Thymus (tissue), 11 donors: ENCODE results near the gene SFMBT2. TPM values are rescaled to one million over a fixed set of nuclear protein-coding genes. Genes with fewer than 3 reads are reported as not detected.
A peak's percentile ranks its signal among the peaks of the same experiment; 100 is the strongest.
"Not testable (repeated sequence)": the region's sequence is repeated elsewhere in the genome, so short reads cannot be mapped to it uniquely, and the experiment has no call there.

Source experiments
- DNase-seq, 9 donors: peaks; one replicate each; pipeline ENCODE4 v3.0.0-alpha.2; 2013; ENCODE audit warnings: low spot score in 9 of 9, low read depth in 6 of 9, missing footprints in 1 of 9
- H3K27ac ChIP-seq, 2 donors: one replicate each; pipeline ENCODE4 v1.5.1; 2013; ENCODE audit warnings: control low read depth in 1 of 2, low read depth in 1 of 2, low read length in 1 of 2, mild to moderate bottlenecking in 1 of 2, moderate library complexity in 1 of 2
- H3K27me3 ChIP-seq, 2 donors: one replicate each; pipeline ENCODE4 v1.5.1; 2013; ENCODE audit warnings: low read length in 1 of 2; ENCODE audit not compliant: control insufficient read depth in 2 of 2, insufficient read depth in 1 of 2
- H3K36me3 ChIP-seq, 2 donors: one replicate each; pipeline ENCODE4 v1.5.1; 2013; ENCODE audit warnings: low read length in 1 of 2, mild to moderate bottlenecking in 1 of 2, moderate library complexity in 1 of 2; ENCODE audit not compliant: control insufficient read depth in 2 of 2, insufficient read depth in 2 of 2
- H3K4me1 ChIP-seq, 2 donors: one replicate each; pipeline ENCODE4 v1.5.1; 2013; ENCODE audit warnings: low read length in 2 of 2; ENCODE audit not compliant: control insufficient read depth in 2 of 2, insufficient read depth in 2 of 2
- H3K4me3 ChIP-seq, 2 donors: one replicate each; pipeline ENCODE4 v1.5.1; 2013; ENCODE audit warnings: low read length in 2 of 2, control low read depth in 1 of 2, mild to moderate bottlenecking in 1 of 2
- H3K9me3 ChIP-seq, 2 donors: one replicate each; pipeline ENCODE4 v1.5.1; 2013; ENCODE audit warnings: low read length in 1 of 2, mild to moderate bottlenecking in 1 of 2; ENCODE audit not compliant: control insufficient read depth in 2 of 2, insufficient read depth in 1 of 2
- WGBS: extraction: QIAGEN DNeasy Blood & Tissue Kit; methylation state at CpG from one replicate; pipeline ENCODE4 v1.1.7; 2013; 5-methylcytosine and 5-hydroxymethylcytosine counted together
- polyA plus RNA-seq: library from polyadenylated mRNA; stranded (reverse); fragments of 200-250 nt; gene quantifications from one replicate; pipeline ENCODE4 v1.2.3, GENCODE V29; 2013
- total RNA-seq: library from RNA; stranded (reverse); fragments of 120-200 nt; gene quantifications from one replicate; pipeline ENCODE4 v1.2.4, GENCODE V29; 2013
- donor health status: healthy.

The SFMBT2 gene
- total and polyA plus RNA-seq, 2 donors = 8.8 to 9.7 TPM

DNA sequence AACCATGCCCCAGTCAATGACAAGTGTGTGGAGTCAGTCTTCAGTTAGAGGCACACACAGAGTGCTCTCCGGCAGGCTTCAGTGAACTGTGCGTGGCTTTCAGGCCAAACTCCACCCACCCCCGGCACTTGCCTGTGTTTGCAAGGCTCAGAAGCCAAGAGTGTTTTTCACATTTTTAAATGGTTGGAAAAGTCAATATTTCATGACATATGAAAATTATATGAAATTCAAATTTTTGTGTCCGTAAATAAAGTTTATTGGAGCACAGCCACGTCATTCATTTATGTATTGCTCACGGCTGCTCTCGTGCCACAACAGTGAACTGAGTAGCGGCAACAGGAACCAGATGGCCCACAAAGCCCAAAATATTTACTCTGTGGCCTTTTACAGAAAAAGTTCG is 104.7 kb downstream of the SFMBT2 start:
- H3K9me3 ChIP-seq = no peaks in the 10 kb centered on the region
- no peak overlapping the region for H3K4me3 ChIP-seq
- no peaks in the 10 kb centered on the region for H3K4me1 ChIP-seq
- no peak overlapping the region for H3K27ac ChIP-seq
- H3K27me3 ChIP-seq = no peaks in the 10 kb centered on the region
- no peaks in the 10 kb centered on the region for H3K36me3 ChIP-seq
- WGBS = 44% methylated on average over 9 of the region's 9 CpGs
- DNase-seq = peak in 1 of 9 donors; percentile 18

- no peak overlapping the region for H3K4me3 ChIP-seq
- H3K9me3 ChIP-seq = no peaks in the 10 kb centered on the region
- H3K27ac ChIP-seq = no peak overlapping the region
- 97% methylated on average over 6 of the region's 6 CpGs for WGBS
- DNase-seq = no peak
- no peaks in the 10 kb centered on the region for H3K27me3 ChIP-seq
- no peaks in the 10 kb centered on the region for H3K36me3 ChIP-seq
- no peaks in the 10 kb centered on the region for H3K4me1 ChIP-seq
Measured at GRCh38 chr10:7305053-7305452, 105.8 kb downstream of the SFMBT2 start.

DNA sequence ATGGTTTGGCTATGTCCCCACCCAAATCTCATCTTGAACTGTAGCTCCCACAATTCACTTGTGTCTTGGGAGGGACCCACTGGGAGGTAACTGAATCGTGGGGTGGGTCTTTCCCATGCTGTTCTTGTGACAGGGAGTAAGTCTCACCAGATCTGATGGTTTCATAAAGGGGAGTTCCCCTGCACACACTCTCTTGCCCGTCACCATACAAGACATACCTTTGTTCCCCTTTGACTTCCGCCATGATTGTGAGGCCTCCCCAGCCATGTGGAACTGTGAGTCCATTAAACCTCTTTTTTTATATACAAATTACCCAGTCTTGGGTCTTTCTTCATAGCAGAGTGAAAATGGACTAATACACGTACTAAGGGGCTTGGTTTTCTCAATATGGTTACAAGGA is 106.7 kb downstream of the SFMBT2 start:
- DNase-seq = no peak
- H3K27me3 ChIP-seq = no peaks in the 10 kb centered on the region
- no peaks in the 10 kb centered on the region for H3K36me3 ChIP-seq
- H3K9me3 ChIP-seq = no peaks in the 10 kb centered on the region
- H3K27ac ChIP-seq = no peak overlapping the region
- WGBS = 96% methylated on average over 4 of the region's 4 CpGs
- H3K4me3 ChIP-seq = no peak overlapping the region
- H3K4me1 ChIP-seq = no peaks in the 10 kb centered on the region

- H3K27ac ChIP-seq = no peak overlapping the region
- no peaks in the 10 kb centered on the region for H3K4me1 ChIP-seq
- no peaks in the 10 kb centered on the region for H3K36me3 ChIP-seq
- WGBS = 45% methylated on average over 2 of the region's 2 CpGs
- H3K27me3 ChIP-seq = no peaks in the 10 kb centered on the region
- H3K4me3 ChIP-seq = no peak overlapping the region
- no peak for DNase-seq
- H3K9me3 ChIP-seq = peaks cover 0 to 1% of the 10 kb centered on the region in 2 donors
Measured at GRCh38 chr10:7302930-7303557, 107.8 kb downstream of the SFMBT2 start.

- DNase-seq = no peak
- H3K4me1 ChIP-seq = no peaks in the 10 kb centered on the region
- no peak overlapping the region for H3K27ac ChIP-seq
- H3K36me3 ChIP-seq = no peaks in the 10 kb centered on the region
- no peak overlapping the region for H3K4me3 ChIP-seq
- 94% methylated on average over 4 of the region's 4 CpGs for WGBS
- H3K27me3 ChIP-seq = no peaks in the 10 kb centered on the region
- peaks cover 0 to 7% of the 10 kb centered on the region in 2 donors for H3K9me3 ChIP-seq
Measured at GRCh38 chr10:7302392-7302906, 108.4 kb downstream of the SFMBT2 start.

DNA sequence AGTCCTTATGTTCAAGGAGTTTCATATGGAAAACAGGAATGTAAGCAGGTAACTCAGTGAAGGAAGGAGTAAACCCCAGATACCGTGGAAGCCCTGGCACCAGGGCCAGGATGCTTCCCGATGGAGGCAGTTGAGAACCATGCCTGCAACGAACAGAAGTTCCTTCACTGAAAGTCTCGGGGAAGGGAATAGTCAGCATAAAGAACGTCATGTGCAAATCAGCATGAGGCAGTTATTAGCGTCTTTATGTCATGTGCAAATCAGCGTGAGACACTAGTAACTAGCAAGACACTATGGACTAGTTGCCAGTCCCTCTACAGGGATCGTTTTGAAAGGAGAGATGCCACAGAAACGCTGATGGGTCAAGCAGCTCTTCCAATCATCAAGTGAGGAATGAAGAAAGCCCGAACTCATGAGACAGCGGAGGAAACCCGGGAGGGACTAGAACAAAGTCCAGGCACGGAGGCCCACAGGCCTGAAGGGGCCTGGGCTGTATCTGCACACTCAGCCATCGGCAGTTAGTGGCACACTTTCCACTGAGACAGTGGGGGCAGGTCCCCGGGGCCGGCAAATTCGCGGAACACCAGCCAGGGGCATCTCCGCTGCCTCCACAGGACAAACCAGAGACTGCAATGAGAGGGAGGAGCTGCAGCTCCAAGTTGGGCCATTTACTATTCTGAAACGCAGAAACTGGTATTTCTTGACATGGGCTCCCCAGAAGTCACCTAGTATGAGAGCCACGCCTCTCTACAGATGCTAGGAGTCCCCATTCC is 109.6 kb downstream of the SFMBT2 start:
- no peaks in the 10 kb centered on the region for H3K27me3 ChIP-seq
- no peaks in the 10 kb centered on the region for H3K36me3 ChIP-seq
- H3K27ac ChIP-seq = no peak overlapping the region
- H3K9me3 ChIP-seq = peaks cover 0 to 17% of the 10 kb centered on the region in 2 donors
- no peak overlapping the region for H3K4me3 ChIP-seq
- WGBS = 94% methylated on average over 21 of the region's 21 CpGs
- no peaks in the 10 kb centered on the region for H3K4me1 ChIP-seq
- DNase-seq = no peak

- 93% methylated on average over 5 of the region's 5 CpGs for WGBS
- no peaks in the 10 kb centered on the region for H3K36me3 ChIP-seq
- H3K27me3 ChIP-seq = no peaks in the 10 kb centered on the region
- no peak overlapping the region for H3K27ac ChIP-seq
- no peaks in the 10 kb centered on the region for H3K4me1 ChIP-seq
- no peak overlapping the region for H3K4me3 ChIP-seq
- no peak for DNase-seq
- peaks cover 0 to 17% of the 10 kb centered on the region in 2 donors for H3K9me3 ChIP-seq
Measured at GRCh38 chr10:7300384-7300971, 110.4 kb downstream of the SFMBT2 start.

GRCh38 chr10:7299601-7300325 is 111.1 kb downstream of the SFMBT2 start:
- not testable (repeated sequence) for H3K4me3 ChIP-seq, H3K27ac ChIP-seq, H3K4me1 ChIP-seq, H3K27me3 ChIP-seq, DNase-seq, H3K36me3 ChIP-seq
- WGBS = 99% methylated on average over 7 of the region's 7 CpGs
- H3K9me3 ChIP-seq = peaks cover 0 to 17% of the 10 kb centered on the region in 2 donors
